CD4-positive, alpha-beta memory T cell (primary cell): ENCODE data around the gene ZNF236. TPM values are rescaled to one million over a fixed set of nuclear protein-coding genes. Genes with fewer than 3 reads are reported as not detected.

ENCODE experiments used
- CTCF ChIA-PET: fragments of 350-600 bp; sonication (Branson Sonifier 250); formaldehyde crosslinking; loops from one replicate; lab custom pipeline; 2021; ENCODE audit warnings: inconsistent platforms; ENCODE audit not compliant: partially characterized antibody; lab: Charles Lee
- POLR2A ChIA-PET: fragments of 350-600 bp; sonication (Branson Sonifier 250); formaldehyde crosslinking; loops from one replicate; lab custom pipeline; 2021; ENCODE audit not compliant: partially characterized antibody; lab: Charles Lee
- DNase-seq, 5 donors: peaks; one replicate each; pipeline versions ENCODE4 v3.0.0 to v3.0.0-alpha.2; 2020 to 2022; ENCODE audit warnings: mixed read lengths in 1 of 5
- H3K27ac ChIP-seq: one replicate; pipeline ENCODE4 v1.7.0; 2013; ENCODE audit warnings: low read depth, low read length
- H3K27me3 ChIP-seq: 2 replicates; pipeline ENCODE4 v1.7.0; 2013; ENCODE audit warnings: mild to moderate bottlenecking, low read length, moderate library complexity; ENCODE audit not compliant: insufficient read depth
- H3K36me3 ChIP-seq: 2 replicates; pipeline ENCODE4 v1.7.0; 2013; ENCODE audit warnings: mild to moderate bottlenecking, low read length, moderate library complexity; ENCODE audit not compliant: insufficient read depth
- H3K4me1 ChIP-seq: 2 replicates; pipeline ENCODE4 v1.7.0; 2013; ENCODE audit warnings: mild to moderate bottlenecking, low read length, moderate library complexity; ENCODE audit not compliant: insufficient read depth
- H3K4me3 ChIP-seq, 2 donors: one replicate each; pipeline ENCODE4 v1.7.0; 2013; ENCODE audit warnings: low read length in 2 of 2, mild to moderate bottlenecking in 1 of 2
- H3K9me3 ChIP-seq, 2 donors: one replicate each; pipeline ENCODE4 v1.7.0; 2013; ENCODE audit warnings: low read length in 2 of 2, control low read depth in 1 of 2; ENCODE audit not compliant: control insufficient read depth in 1 of 2
- H3K27ac Mint-ChIP-seq, 7 donors: one replicate each; pipeline ENCODE4 v1.8.0; 2020 to 2021; ENCODE audit warnings: mixed read lengths in 7 of 7, mild to moderate bottlenecking in 6 of 7, inconsistent platforms in 3 of 7, moderate library complexity in 3 of 7
- H3K27me3 Mint-ChIP-seq, 2 donors: one replicate each; pipeline ENCODE4 v1.8.0; 2020 to 2021; ENCODE audit warnings: mixed read lengths in 2 of 2
- H3K36me3 Mint-ChIP-seq, 2 donors: one replicate each; pipeline ENCODE4 v1.8.0; 2020 to 2021; ENCODE audit warnings: mixed read lengths in 2 of 2, inconsistent platforms in 1 of 2, mild to moderate bottlenecking in 1 of 2
- H3K4me1 Mint-ChIP-seq, 4 donors: one replicate each; pipeline ENCODE4 v1.8.0; 2020 to 2021; ENCODE audit warnings: mixed read lengths in 4 of 4, mild to moderate bottlenecking in 1 of 4
- H3K4me3 Mint-ChIP-seq, 8 donors: one replicate each; pipeline ENCODE4 v1.8.0; 2020 to 2021; ENCODE audit warnings: mixed read lengths in 8 of 8, mild to moderate bottlenecking in 7 of 8, moderate library complexity in 6 of 8, inconsistent platforms in 3 of 8
- H3K9me3 Mint-ChIP-seq, 8 donors: one replicate each; pipeline ENCODE4 v1.8.0; 2020 to 2021; ENCODE audit warnings: mixed read lengths in 8 of 8, mild to moderate bottlenecking in 5 of 8, inconsistent platforms in 3 of 8, moderate library complexity in 1 of 8
- intact Hi-C: fragments of 100-400 bp; cut with micrococcal nuclease; formaldehyde crosslinking; loops from one replicate; pipeline ENCODE4 v1.15.1; 2023
- polyA plus RNA-seq, 2 donors: library from polyadenylated mRNA; unstranded; fragments of 300-500 nt; fragmentation: Illumina TruSeq; gene quantifications; one replicate each; pipeline ENCODE4 v1.2.3, GENCODE V29; 2021
- total RNA-seq, 2 experiments: library from RNA; stranded (reverse); gene quantifications; one replicate each; pipeline ENCODE4 v1.2.3, GENCODE V29; 2021

The ZNF236 gene
- total and polyA plus RNA-seq, 4 experiments from 2014 or later = 2.0 to 29.1 (median 18.8) TPM

DNA sequence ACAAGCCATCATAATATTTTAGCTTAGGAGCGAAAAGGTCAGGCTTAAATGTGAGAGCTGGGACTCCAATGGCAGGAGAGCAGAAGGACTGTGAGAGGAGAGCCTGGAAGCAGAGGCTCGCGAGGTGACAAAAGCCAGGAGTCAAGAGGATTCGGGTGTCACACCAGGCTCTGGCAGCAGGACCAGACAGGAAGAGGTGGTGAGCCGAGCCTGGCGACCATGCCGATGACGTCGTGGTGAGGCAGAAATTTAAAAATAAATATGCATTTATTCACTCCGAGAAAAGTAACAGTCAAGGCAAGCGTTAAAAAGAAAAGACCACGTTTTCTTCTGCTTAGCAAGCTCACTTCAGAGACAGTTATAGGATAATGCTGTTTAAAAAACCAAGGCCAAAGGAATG lies 31.3 kb upstream of the ZNF236 start:
- no peaks in the 10 kb centered on the region for H3K27me3 ChIP-seq
- ChIA-PET POLR2A (no interaction called here), CTCF (interaction anchor here (8.9 kb wide), 1 partner anchor 11 kb away, joined by 94 read pairs; no protein-coding TSS in a partner anchor)
- H3K9me3 ChIP-seq = no peaks in the 10 kb centered on the region
- peaks cover 0 to 10% (median 5%) of the 10 kb centered on the region in 4 donors for H3K4me1 Mint-ChIP-seq
- H3K9me3 Mint-ChIP-seq = peaks cover 0 to 20% (median 13%) of the 10 kb centered on the region in 8 donors
- H3K36me3 Mint-ChIP-seq = no peaks in the 10 kb centered on the region
- no peak overlapping the region for H3K27ac ChIP-seq
- no peak overlapping the region for H3K27ac Mint-ChIP-seq
- H3K4me3 Mint-ChIP-seq = no peak overlapping the region
- DNase-seq = no peak
- intact Hi-C loops = no loop called here
- no peak overlapping the region for H3K4me3 ChIP-seq
- H3K4me1 ChIP-seq = no peaks in the 10 kb centered on the region
- peaks cover 7 to 12% of the 10 kb centered on the region in 2 donors for H3K27me3 Mint-ChIP-seq
- no peaks in the 10 kb centered on the region for H3K36me3 ChIP-seq

- H3K27ac ChIP-seq = no peak overlapping the region
- no peaks in the 10 kb centered on the region for H3K27me3 ChIP-seq
- H3K36me3 Mint-ChIP-seq = no peaks in the 10 kb centered on the region
- ChIA-PET CTCF (interaction anchor here (8.9 kb wide), 1 partner anchor 10 kb away, joined by 94 read pairs; no protein-coding TSS in a partner anchor), POLR2A (no interaction called here)
- intact Hi-C loops = no loop called here
- no peaks in the 10 kb centered on the region for H3K4me1 ChIP-seq
- no peaks in the 10 kb centered on the region for H3K36me3 ChIP-seq
- no peak overlapping the region for H3K4me3 ChIP-seq
- peaks cover 0 to 10% (median 5%) of the 10 kb centered on the region in 4 donors for H3K4me1 Mint-ChIP-seq
- H3K9me3 ChIP-seq = no peaks in the 10 kb centered on the region
- H3K4me3 Mint-ChIP-seq = no peak overlapping the region
- H3K27me3 Mint-ChIP-seq = peaks cover 6 to 11% of the 10 kb centered on the region in 2 donors
- DNase-seq = no peak
- peak overlapping the region in 1 of 7 donors; percentile 42 for H3K27ac Mint-ChIP-seq
- peaks cover 0 to 23% (median 14%) of the 10 kb centered on the region in 8 donors for H3K9me3 Mint-ChIP-seq
Measured at GRCh38 chr18:76791642-76792041, 30.7 kb upstream of the ZNF236 start.

DNA sequence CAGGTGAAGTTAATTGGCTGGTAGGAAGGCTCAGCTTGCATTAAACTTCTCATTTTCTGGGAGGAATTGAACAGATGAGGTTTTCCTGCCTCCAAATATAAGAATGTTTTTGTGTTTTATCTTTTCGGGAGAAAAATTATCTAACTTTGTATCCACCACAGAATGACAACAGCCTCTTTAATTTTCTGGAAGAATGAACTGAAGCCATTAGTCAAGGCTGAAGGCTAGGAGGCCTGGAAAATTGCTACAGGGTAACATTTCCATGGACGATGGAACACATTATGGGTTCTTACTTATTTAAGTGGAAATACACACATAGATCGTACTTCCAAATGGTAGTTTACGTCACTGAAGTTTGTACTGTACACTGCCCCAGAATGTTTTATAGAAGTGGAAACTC lies 28.0 kb upstream of the ZNF236 start:
- DNase-seq = no peak
- Mint-ChIP-seq H3K27me3 (peaks cover 8 to 9% of the 10 kb centered on the region in 2 donors), H3K36me3 (no peaks in the 10 kb centered on the region), H3K27ac (no peak overlapping the region), H3K4me3 (no peak overlapping the region), H3K9me3 (peaks cover 2 to 26% (median 14%) of the 10 kb centered on the region in 8 donors), H3K4me1 (peaks cover 0 to 3% (median 0%) of the 10 kb centered on the region in 4 donors)
- no peaks in the 10 kb centered on the region for H3K9me3 ChIP-seq
- H3K4me3 ChIP-seq = no peak overlapping the region
- H3K4me1 ChIP-seq = no peaks in the 10 kb centered on the region
- H3K27ac ChIP-seq = no peak overlapping the region
- CTCF ChIA-PET = interaction anchor here (8.9 kb wide), 1 partner anchor 8 kb away, joined by 94 read pairs; no protein-coding TSS in a partner anchor
- POLR2A ChIA-PET = no interaction called here
- no peaks in the 10 kb centered on the region for H3K36me3 ChIP-seq
- intact Hi-C loops = no loop called here
- no peaks in the 10 kb centered on the region for H3K27me3 ChIP-seq

DNA sequence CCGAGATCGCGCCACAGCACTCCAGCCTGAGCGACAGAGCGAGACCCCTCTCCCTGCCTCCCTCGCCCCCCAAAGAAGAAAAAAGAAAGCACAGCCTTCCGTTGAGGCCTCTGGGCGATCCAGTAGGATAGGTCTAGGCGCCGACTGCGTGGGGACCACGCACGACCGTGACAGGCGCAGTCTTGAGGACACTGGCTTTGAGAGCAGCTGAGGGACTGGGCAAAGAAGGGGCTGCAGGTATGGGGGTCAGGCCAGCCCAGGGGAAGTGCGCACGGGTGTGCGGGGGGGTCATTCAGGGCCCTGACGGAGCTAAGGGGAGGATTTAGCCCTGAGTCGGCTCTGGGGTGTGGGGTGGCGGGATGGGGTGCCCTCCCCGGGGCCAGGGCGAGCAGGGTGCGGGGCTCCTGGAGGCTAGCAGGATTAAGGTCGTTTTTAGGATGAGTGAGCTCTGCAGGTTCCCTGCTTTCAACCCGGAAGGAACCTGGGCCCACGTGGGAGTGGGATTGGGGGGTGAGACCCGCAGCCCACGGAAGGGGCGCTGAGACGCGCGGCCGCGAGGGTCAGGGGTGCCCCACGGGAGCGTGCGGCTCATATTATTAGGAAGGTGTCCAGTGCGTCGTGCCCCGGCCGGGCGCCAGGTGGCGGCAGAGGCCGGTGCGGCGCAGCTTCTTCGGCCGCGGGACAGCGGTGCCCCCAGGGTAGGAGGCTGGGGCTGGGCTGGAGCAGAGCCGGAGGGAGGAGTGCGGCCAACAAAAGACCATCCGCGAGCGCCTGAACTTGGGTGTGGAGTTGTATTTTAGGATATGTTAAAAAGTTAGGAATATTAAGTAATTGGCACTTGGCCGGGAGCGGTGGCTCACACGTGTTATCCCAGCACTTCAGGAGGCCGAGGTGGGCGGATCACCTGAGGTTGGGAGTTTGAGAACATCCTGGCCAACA lies 20.5 kb upstream of the ZNF236 start:
- H3K27me3 Mint-ChIP-seq = peaks cover 3 to 12% of the 10 kb centered on the region in 2 donors
- intact Hi-C loops = loop anchor here (1.0 to 5.0 kb wide), 3 partner anchors 120 to 667 kb away; no protein-coding TSS in a partner anchor
- H3K4me1 ChIP-seq = peaks cover 16% of the 10 kb centered on the region
- no peaks in the 10 kb centered on the region for H3K9me3 ChIP-seq
- peaks cover 6% of the 10 kb centered on the region for H3K27me3 ChIP-seq
- peaks cover 7 to 20% (median 9%) of the 10 kb centered on the region in 4 donors for H3K4me1 Mint-ChIP-seq
- ChIA-PET POLR2A (interaction anchor here (1.1 kb wide), 1 partner anchor 22 kb away, joined by 3 read pairs; no protein-coding TSS in a partner anchor), CTCF (interaction anchor here (0.6 to 5.7 kb wide), 52 partner anchors 10 to 1868 kb away, joined by 3 to 113 read pairs (median 5); partner anchors contain the start of gene ZNF236)
- H3K27ac Mint-ChIP-seq = no peak overlapping the region
- no peak overlapping the region for H3K27ac ChIP-seq
- peak overlapping the region in 7 of 8 donors; percentile 30 to 71 (median 39) for H3K4me3 Mint-ChIP-seq
- no peak overlapping the region for H3K4me3 ChIP-seq
- H3K9me3 Mint-ChIP-seq = peaks cover 0 to 5% (median 1%) of the 10 kb centered on the region in 8 donors
- H3K36me3 ChIP-seq = no peaks in the 10 kb centered on the region
- H3K36me3 Mint-ChIP-seq = peaks cover 0 to 3% of the 10 kb centered on the region in 2 donors
- peak in 4 of 5 donors; percentile 28 to 36 (median 32) for DNase-seq

GRCh38 chr18:76803413-76803812 lies 18.9 kb upstream of the ZNF236 start:
- intact Hi-C loops = loop anchor here (1.0 to 5.0 kb wide), 4 partner anchors 19 to 665 kb away; partner anchors contain the start of gene ZNF236
- no peaks in the 10 kb centered on the region for H3K36me3 ChIP-seq
- Mint-ChIP-seq H3K4me3 (peak overlapping the region in 6 of 8 donors; percentile 23 to 68 (median 62)), H3K9me3 (no peaks in the 10 kb centered on the region), H3K4me1 (peaks cover 7 to 22% (median 10%) of the 10 kb centered on the region in 4 donors), H3K36me3 (peaks cover 0 to 7% of the 10 kb centered on the region in 2 donors), H3K27me3 (peaks cover 0 to 9% of the 10 kb centered on the region in 2 donors), H3K27ac (peak overlapping the region in 1 of 7 donors; percentile 75)
- no peaks in the 10 kb centered on the region for H3K9me3 ChIP-seq
- CTCF ChIA-PET = interaction anchor here (0.7 to 5.7 kb wide), 63 partner anchors 10 to 899 kb away, joined by 3 to 113 read pairs (median 5); partner anchors contain the start of gene ZNF236
- peaks cover 16% of the 10 kb centered on the region for H3K4me1 ChIP-seq
- no peak for DNase-seq
- H3K27ac ChIP-seq = no peak overlapping the region
- POLR2A ChIA-PET = interaction anchor here (0.9 to 1.3 kb wide), 5 partner anchors 15 to 180 kb away, joined by 3 to 5 read pairs (median 3); partner anchors contain the start of gene ZNF236
- H3K27me3 ChIP-seq = peaks cover 6% of the 10 kb centered on the region
- H3K4me3 ChIP-seq = no peak overlapping the region

GRCh38 chr18:76803814-76804213 lies 18.5 kb upstream of the ZNF236 start:
- Mint-ChIP-seq H3K4me1 (peaks cover 7 to 22% (median 10%) of the 10 kb centered on the region in 4 donors), H3K36me3 (peaks cover 0 to 7% of the 10 kb centered on the region in 2 donors), H3K27ac (peak overlapping the region in 2 of 7 donors; percentile 58 to 75), H3K9me3 (no peaks in the 10 kb centered on the region), H3K4me3 (peak overlapping the region in 6 of 8 donors; percentile 23 to 68 (median 62)), H3K27me3 (peaks cover 0 to 9% of the 10 kb centered on the region in 2 donors)
- no peaks in the 10 kb centered on the region for H3K36me3 ChIP-seq
- intact Hi-C loops = loop anchor here (1.0 to 5.0 kb wide), 4 partner anchors 18 to 665 kb away; partner anchors contain the start of gene ZNF236
- peak; percentile 59 to 69 (median 66) for DNase-seq
- peaks cover 6% of the 10 kb centered on the region for H3K27me3 ChIP-seq
- CTCF ChIA-PET = interaction anchor here (0.7 to 5.7 kb wide), 44 partner anchors 9 to 850 kb away, joined by 3 to 113 read pairs (median 6); partner anchors contain the start of gene ZNF236
- POLR2A ChIA-PET = interaction anchor here (1.0 to 1.3 kb wide), 3 partner anchors 16 to 27 kb away, joined by 3 to 5 read pairs (median 3); partner anchors contain the start of gene ZNF236
- no peak overlapping the region for H3K27ac ChIP-seq
- no peaks in the 10 kb centered on the region for H3K9me3 ChIP-seq
- H3K4me3 ChIP-seq = no peak overlapping the region
- peaks cover 16% of the 10 kb centered on the region for H3K4me1 ChIP-seq
